B cell (primary cell): ENCODE data around the gene AHCTF1. TPM values are rescaled to one million over a fixed set of nuclear protein-coding genes. Genes with fewer than 3 reads are reported as not detected.
A peak's percentile ranks its signal among the peaks of the same experiment; 100 is the strongest.

Source experiments
- ATAC-seq: fragments of 200-7000 bp; cut with Tn5 transposase; one replicate; pipeline ENCODE4 v1.10.0; 2021; ENCODE audit warnings: low read depth, mild to moderate bottlenecking, moderate number of reproducible peaks, moderate library complexity
- CTCF ChIA-PET: fragments of 350-600 bp; sonication (Branson Sonifier 250); formaldehyde crosslinking; loops from one replicate; lab custom pipeline; 2021; ENCODE audit warnings: antibody characterized with exemption, inconsistent platforms; lab: Charles Lee
- POLR2A ChIA-PET: fragments of 350-600 bp; sonication (Branson Sonifier 250); formaldehyde crosslinking; loops from one replicate; lab custom pipeline; 2021; ENCODE audit warnings: antibody characterized with exemption; lab: Charles Lee
- DNase-seq: peaks from one replicate; pipeline ENCODE4 v3.0.0; 2013
- H2AFZ ChIP-seq: 2 replicates; pipeline ENCODE4 v1.6.1; 2012; ENCODE audit warnings: mild to moderate bottlenecking, low read depth, low read length; ENCODE audit not compliant: insufficient read depth, poor library complexity, severe bottlenecking
- H3K27ac ChIP-seq, 2 donors: 1 replicate in 1 of 2; 2 replicates in 1 of 2; pipeline ENCODE4 v1.5.1; 2012 to 2013; ENCODE audit warnings: low read length in 2 of 2, mild to moderate bottlenecking in 2 of 2, moderate library complexity in 1 of 2
- H3K27me3 ChIP-seq, 4 experiments: fragments of 200-600 bp in 1 of 4; sonication (generic) in 1 of 4; replicated peaks in 1 of 4; 1 replicate in 2 of 4; 2 replicates in 2 of 4; pipeline versions ENCODE4 v1.6.1 to v1.7.0; 2013 to 2016; ENCODE audit warnings: low read length in 3 of 4, mild to moderate bottlenecking in 2 of 4, mixed read lengths in 1 of 4, moderate library complexity in 1 of 4; ENCODE audit not compliant: insufficient read depth in 4 of 4, control insufficient read depth in 3 of 4; ENCODE audit errors: control extremely low read depth in 1 of 4
- H3K36me3 ChIP-seq, 2 experiments: replicated peaks in 1 of 2; 1 replicate in 1 of 2; 2 replicates in 1 of 2; pipeline versions ENCODE4 v1.6.1 to v1.7.1; 2013; ENCODE audit warnings: low read length in 1 of 2; ENCODE audit not compliant: insufficient read depth in 2 of 2, control insufficient read depth in 1 of 2; ENCODE audit errors: control extremely low read depth in 1 of 2, extremely low read depth in 1 of 2
- H3K4me1 ChIP-seq, 2 donors: fragments of 200-600 bp in 1 of 2; sonication (generic) in 1 of 2; 1 replicate in 1 of 2; 2 replicates in 1 of 2; pipeline versions ENCODE4 v1.5.1 to v1.6.1; 2013 to 2017; ENCODE audit warnings: low read length in 2 of 2; ENCODE audit not compliant: control insufficient read depth in 2 of 2, insufficient read depth in 2 of 2
- H3K4me2 ChIP-seq: replicated peaks from 2 replicates; pipeline ENCODE3; 2012; ENCODE audit warnings: mild to moderate bottlenecking, low read depth, low read length; ENCODE audit not compliant: poor library complexity, severe bottlenecking
- H3K4me3 ChIP-seq, 5 experiments: fragments of 200-600 bp in 1 of 5; sonication (generic) in 1 of 5; 1 replicate in 3 of 5; 2 replicates in 2 of 5; pipeline versions ENCODE4 v1.5.1 to v1.7.0; 2011 to 2016; ENCODE audit warnings: low read length in 4 of 5, mild to moderate bottlenecking in 4 of 5, low read depth in 2 of 5, control low read depth in 1 of 5, moderate library complexity in 1 of 5; ENCODE audit not compliant: insufficient read depth in 1 of 5; ENCODE audit errors: control extremely low read depth in 1 of 5, extremely low read depth in 1 of 5
- H3K79me2 ChIP-seq: fragments of 200-600 bp; sonication (generic); one replicate; pipeline ENCODE4 v1.6.0; 2016; ENCODE audit warnings: low read length; ENCODE audit not compliant: control insufficient read depth, insufficient read depth
- H3K9ac ChIP-seq: fragments of 200-600 bp; sonication (generic); 2 replicates; pipeline ENCODE4 v1.6.1; 2017; ENCODE audit warnings: mild to moderate bottlenecking, low read length, moderate library complexity
- H3K9me3 ChIP-seq, 3 donors: one replicate each; pipeline versions ENCODE4 v1.6.1 to v1.7.1; 2013; ENCODE audit warnings: low read length in 2 of 3; ENCODE audit not compliant: control insufficient read depth in 2 of 3, insufficient read depth in 1 of 3; ENCODE audit errors: control extremely low read depth in 1 of 3
- H4K20me1 ChIP-seq: 2 replicates; pipeline ENCODE4 v1.6.0; 2012; ENCODE audit warnings: mild to moderate bottlenecking, low read length; ENCODE audit not compliant: insufficient read depth, control insufficient read depth, poor library complexity, severe bottlenecking
- H3K27ac Mint-ChIP-seq: one replicate; pipeline ENCODE4 v1.8.0; 2021; ENCODE audit warnings: mixed read lengths
- H3K27me3 Mint-ChIP-seq: one replicate; pipeline ENCODE4 v1.8.0; 2021; ENCODE audit warnings: mixed read lengths
- H3K4me1 Mint-ChIP-seq: one replicate; pipeline ENCODE4 v1.8.0; 2021; ENCODE audit warnings: mixed read lengths
- H3K4me3 Mint-ChIP-seq: one replicate; pipeline ENCODE4 v1.8.0; 2021; ENCODE audit warnings: mixed read lengths
- H3K9me3 Mint-ChIP-seq: one replicate; pipeline ENCODE4 v1.8.0; 2022; ENCODE audit warnings: mixed read lengths; ENCODE audit not compliant: insufficient read depth
- CTCF ChIP-seq: fragments of 200-600 bp; IDR thresholded peaks from one replicate; pipeline ENCODE4 v1.8.0; 2022; ENCODE audit warnings: antibody characterized with exemption, mild to moderate bottlenecking
- EZH2 ChIP-seq: IDR thresholded peaks from 2 replicates; pipeline ENCODE4 v1.6.1; 2012; ENCODE audit warnings: borderline replicate concordance, low read depth, mild to moderate bottlenecking, moderate library complexity, low read length; ENCODE audit not compliant: insufficient read depth, poor library complexity, severe bottlenecking
- whole genome bisulfite sequencing: methylation state at CpG from one replicate; pipeline ENCODE4 v1.1.5; 2013; ENCODE audit warnings: missing lambda C conversion rate; ENCODE audit not compliant: insufficient coverage; 5-methylcytosine and 5-hydroxymethylcytosine counted together
- intact Hi-C: fragments of 100-400 bp; cut with micrococcal nuclease; formaldehyde crosslinking; loops from one replicate; pipeline ENCODE4 v1.10.0; 2022
- polyA plus RNA-seq: library from polyadenylated mRNA; depleted of rRNA; stranded (reverse); fragments of >200 nt; gene quantifications from 2 replicates; pipeline ENCODE4 v1.2.3, GENCODE V29; 2012
- total RNA-seq, 2 donors: library from RNA; stranded (reverse); fragments of 120-200 nt in 1 of 2; gene quantifications; 1 replicate in 1 of 2; 2 replicates in 1 of 2; pipeline versions ENCODE4 v1.2.3 to v1.2.4, GENCODE V29; 2013 to 2022

Gene AHCTF1
- total and polyA plus RNA-seq, 2 donors (not counting 1 experiment from before 2014, with no cell fraction given), result 8.6 to 34.8 TPM

- no peaks in the 10 kb centered on the region for H3K27me3 ChIP-seq
- ChIA-PET POLR2A (no interaction called here), CTCF (interaction anchor here (1.0 kb wide), 1 partner anchor 37 kb away, joined by 3 read pairs; no protein-coding TSS in a partner anchor)
- H3K79me2 ChIP-seq, result peaks cover 11% of the 10 kb centered on the region
- no peak overlapping the region for H3K4me2 ChIP-seq
- no peak for ATAC-seq
- no peaks in the 10 kb centered on the region for H3K36me3 ChIP-seq
- peaks cover 12 to 18% of the 10 kb centered on the region in 2 donors for H3K4me1 ChIP-seq
- no peak overlapping the region for H3K4me3 ChIP-seq
- Mint-ChIP-seq H3K27ac (no peak overlapping the region), H3K4me3 (no peak overlapping the region), H3K9me3 (no peaks in the 10 kb centered on the region), H3K27me3 (no peaks in the 10 kb centered on the region), H3K4me1 (peaks cover 19% of the 10 kb centered on the region)
- no peak overlapping the region for H2AFZ ChIP-seq
- peaks cover 10% of the 10 kb centered on the region for H4K20me1 ChIP-seq
- intact Hi-C loops, result loop anchor here (5.0 kb wide), 2 partner anchors 237 to 1903 kb away; partner anchors contain the start of gene ZNF672
- no peak for TF ChIP-seq EZH2
- no peak for TF ChIP-seq CTCF
- no peaks in the 10 kb centered on the region for H3K9me3 ChIP-seq
- no peak for DNase-seq
- H3K9ac ChIP-seq, result no peak overlapping the region
- 79% methylated on average over 1 of the region's 1 CpG for WGBS
- H3K27ac ChIP-seq, result no peak overlapping the region
These were observed 3.0 kb upstream of the AHCTF1 start for GRCh38 chr1:246934765-246935164.

GRCh38 chr1:246933893-246934292, 2.1 kb upstream of the AHCTF1 start:
- intact Hi-C loops, result loop anchor here (2.0 to 5.0 kb wide), 3 partner anchors 237 to 1903 kb away; partner anchors contain the start of genes CNST, TFB2M and ZNF672
- Mint-ChIP-seq H3K27ac (no peak overlapping the region), H3K4me1 (peaks cover 24% of the 10 kb centered on the region), H3K27me3 (no peaks in the 10 kb centered on the region), H3K4me3 (peak overlapping the region; percentile 13), H3K9me3 (no peaks in the 10 kb centered on the region)
- WGBS, result no CpG with 5 or more reads among the region's 2 CpGs
- Histone ChIP-seq H3K4me2 (no peak overlapping the region), H3K4me3 (no peak overlapping the region), H3K9me3 (no peaks in the 10 kb centered on the region), H3K4me1 (peaks cover 12 to 18% of the 10 kb centered on the region in 2 donors), H3K9ac (no peak overlapping the region), H4K20me1 (peaks cover 17% of the 10 kb centered on the region), H3K79me2 (peaks cover 18% of the 10 kb centered on the region), H3K36me3 (peaks cover 0 to 4% of the 10 kb centered on the region in 2 experiments), H3K27ac (no peak overlapping the region), H3K27me3 (no peaks in the 10 kb centered on the region), H2AFZ (no peak overlapping the region)
- DNase-seq (no peak), ATAC-seq (no peak)
- CTCF ChIA-PET, result no interaction called here
- POLR2A ChIA-PET, result no interaction called here
- TF ChIP-seq CTCF, result no peak
- TF ChIP-seq EZH2, result no peak
